Caco-2 (cell line): ENCODE data around the gene SINHCAF. TPM values are rescaled to one million over a fixed set of nuclear protein-coding genes. Genes with fewer than 3 reads are reported as not detected.

Experiments
- BruUV-seq: library from RNA; stranded (reverse); fragments of 400-500 nt; replicated peaks from 2 replicates; lab custom pipeline; 2021; lab: Mats Ljungman, UMichigan
- CTCF ChIA-PET: fragments of 300-600 bp; sonication (Branson Sonifier 250); formaldehyde crosslinking; loops from one replicate; lab custom pipeline; 2022; ENCODE audit warnings: antibody characterized with exemption; lab: Charles Lee
- POLR2A ChIA-PET: fragments of 300-600 bp; sonication (Branson Sonifier 250); formaldehyde crosslinking; loops from one replicate; lab custom pipeline; 2022; ENCODE audit warnings: antibody characterized with exemption; lab: Charles Lee
- DNase-seq, 2 experiments: peaks; one replicate each; pipeline versions ENCODE4 v3.0.0 to v3.0.0-alpha.2; 2020 to 2022
- H3K27me3 ChIP-seq: replicated peaks from 2 replicates; pipeline ENCODE4 v1.6.0; 2011; ENCODE audit warnings: low read length; ENCODE audit not compliant: control insufficient read depth, insufficient read depth
- H3K36me3 ChIP-seq: 2 replicates; pipeline ENCODE4 v1.5.1; 2011; ENCODE audit warnings: low read length; ENCODE audit not compliant: control insufficient read depth, insufficient read depth
- H3K4me1 ChIP-seq: fragments of 250-450 bp; sonication (Bioruptor Pico); 2 replicates; pipeline ENCODE4 v1.5.1; 2020; ENCODE audit warnings: mild to moderate bottlenecking
- H3K4me3 ChIP-seq: 2 replicates; pipeline ENCODE4 v1.5.1; 2011; ENCODE audit warnings: low read depth, mild to moderate bottlenecking, control low read depth, low read length
- H3K9me3 ChIP-seq: fragments of 250-450 bp; sonication (Bioruptor Pico); 2 replicates; pipeline ENCODE4 v1.5.1; 2020; ENCODE audit warnings: mild to moderate bottlenecking, moderate library complexity
- H3K27ac Mint-ChIP-seq: one replicate; pipeline ENCODE4 v1.8.0; 2022; ENCODE audit warnings: mixed read lengths; ENCODE audit not compliant: unreplicated experiment
- H3K27me3 Mint-ChIP-seq: one replicate; pipeline ENCODE4 v1.8.0; 2022; ENCODE audit warnings: mixed read lengths; ENCODE audit not compliant: insufficient read depth, unreplicated experiment
- H3K36me3 Mint-ChIP-seq: one replicate; pipeline ENCODE4 v1.8.0; 2022; ENCODE audit warnings: mild to moderate bottlenecking, mixed read lengths; ENCODE audit not compliant: insufficient read depth, unreplicated experiment
- H3K4me1 Mint-ChIP-seq: one replicate; pipeline ENCODE4 v1.8.0; 2022; ENCODE audit warnings: low read depth, mixed read lengths; ENCODE audit not compliant: unreplicated experiment
- H3K4me3 Mint-ChIP-seq: one replicate; pipeline ENCODE4 v1.8.0; 2022; ENCODE audit warnings: mild to moderate bottlenecking, moderate library complexity, mixed read lengths; ENCODE audit not compliant: unreplicated experiment
- H3K9me3 Mint-ChIP-seq: one replicate; pipeline ENCODE4 v1.8.0; 2022; ENCODE audit warnings: mixed read lengths; ENCODE audit not compliant: unreplicated experiment
- intact Hi-C: fragments of 100-400 bp; cut with micrococcal nuclease; formaldehyde crosslinking; loops from one replicate; pipeline ENCODE4 v1.10.0; 2022; ENCODE audit not compliant: unreplicated experiment
- total RNA-seq: library from RNA; stranded (reverse); gene quantifications from 2 replicates; pipeline ENCODE4 v1.2.3, GENCODE V29; 2022
- TF ChIP-seq, protein P1 (sequence below), 2 experiments: fragments of 200-600 bp in 1 of 2; IDR thresholded peaks; 1 replicate in 1 of 2; 2 replicates in 1 of 2; pipeline versions ENCODE4 v1.5.1 to v1.8.0; 2011 to 2022; ENCODE audit warnings: antibody characterized with exemption in 1 of 2, control low read depth in 1 of 2, inconsistent platforms in 1 of 2, low read depth in 1 of 2, low read length in 1 of 2, mild to moderate bottlenecking in 1 of 2, moderate library complexity in 1 of 2; ENCODE audit not compliant: insufficient read depth in 1 of 2, severe bottlenecking in 1 of 2, unreplicated experiment in 1 of 2

The SINHCAF gene
- total RNA-seq, 1 experiment from 2014 or later: 319 TPM

DNA sequence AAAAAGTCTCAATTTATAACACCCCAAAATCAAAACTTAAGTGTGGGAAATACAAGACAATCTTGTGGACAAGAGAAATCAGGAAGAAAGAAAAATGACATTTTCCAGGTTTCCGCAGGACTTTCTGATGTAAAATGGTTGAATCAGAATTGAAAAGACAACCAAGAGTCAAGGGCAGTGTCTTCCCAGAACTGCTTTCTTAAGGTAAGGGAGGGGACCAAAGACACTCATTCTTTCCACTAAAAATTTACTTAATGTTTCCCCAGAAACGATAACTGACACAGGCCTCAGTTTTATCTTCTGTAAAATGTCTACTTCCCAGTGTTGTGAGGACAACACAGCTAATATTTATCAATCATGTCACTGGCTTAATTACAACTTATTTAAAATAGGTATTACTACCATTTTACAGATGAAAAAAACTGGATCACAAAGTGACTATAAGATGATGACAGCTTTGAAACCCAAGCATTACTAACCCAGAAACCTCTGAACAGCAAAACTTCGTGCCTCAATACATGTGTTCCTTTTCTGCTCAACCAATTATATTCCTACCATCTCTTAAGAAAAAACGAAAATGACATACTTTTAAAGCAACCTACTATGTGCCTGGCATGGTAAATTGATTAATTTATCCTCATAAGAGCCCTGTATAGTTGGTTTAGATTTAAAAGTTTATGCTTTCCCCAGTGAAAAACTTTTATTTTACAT lies 4.6 kb downstream of the SINHCAF start:
- Mint-ChIP-seq H3K4me1 (peaks cover 37% of the 10 kb centered on the region), H3K9me3 (no peaks in the 10 kb centered on the region), H3K27ac (no peak overlapping the region), H3K4me3 (peak overlapping the region; percentile 23), H3K27me3 (no peaks in the 10 kb centered on the region), H3K36me3 (peaks cover 41% of the 10 kb centered on the region)
- ChIA-PET POLR2A (interaction anchor here (1.1 kb wide), 1 partner anchor 47 kb away, joined by 4 read pairs; no protein-coding TSS in a partner anchor), CTCF (interaction anchor here (0.7 kb wide), 1 partner anchor 49 kb away, joined by 3 read pairs; no protein-coding TSS in a partner anchor)
- no peak overlapping the region for H3K4me3 ChIP-seq
- intact Hi-C loops: no loop called here
- H3K27me3 ChIP-seq: no peaks in the 10 kb centered on the region
- TF ChIP-seq, protein P1, sequence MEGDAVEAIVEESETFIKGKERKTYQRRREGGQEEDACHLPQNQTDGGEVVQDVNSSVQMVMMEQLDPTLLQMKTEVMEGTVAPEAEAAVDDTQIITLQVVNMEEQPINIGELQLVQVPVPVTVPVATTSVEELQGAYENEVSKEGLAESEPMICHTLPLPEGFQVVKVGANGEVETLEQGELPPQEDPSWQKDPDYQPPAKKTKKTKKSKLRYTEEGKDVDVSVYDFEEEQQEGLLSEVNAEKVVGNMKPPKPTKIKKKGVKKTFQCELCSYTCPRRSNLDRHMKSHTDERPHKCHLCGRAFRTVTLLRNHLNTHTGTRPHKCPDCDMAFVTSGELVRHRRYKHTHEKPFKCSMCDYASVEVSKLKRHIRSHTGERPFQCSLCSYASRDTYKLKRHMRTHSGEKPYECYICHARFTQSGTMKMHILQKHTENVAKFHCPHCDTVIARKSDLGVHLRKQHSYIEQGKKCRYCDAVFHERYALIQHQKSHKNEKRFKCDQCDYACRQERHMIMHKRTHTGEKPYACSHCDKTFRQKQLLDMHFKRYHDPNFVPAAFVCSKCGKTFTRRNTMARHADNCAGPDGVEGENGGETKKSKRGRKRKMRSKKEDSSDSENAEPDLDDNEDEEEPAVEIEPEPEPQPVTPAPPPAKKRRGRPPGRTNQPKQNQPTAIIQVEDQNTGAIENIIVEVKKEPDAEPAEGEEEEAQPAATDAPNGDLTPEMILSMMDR (IDR thresholded peaks at IDR 0.05; ENCODE audit: insufficient read depth in 1 of 2, low read depth in 1 of 2, low read length in 1 of 2, severe bottlenecking in 1 of 2, unreplicated experiment in 1 of 2): no peak
- BruUV-seq: no TSS peak
- no peaks in the 10 kb centered on the region for H3K9me3 ChIP-seq
- H3K4me1 ChIP-seq: peaks cover 70% of the 10 kb centered on the region
- no peak for DNase-seq
- H3K36me3 ChIP-seq: peaks cover 1% of the 10 kb centered on the region; the same call in 1 of the 2 replicates

DNA sequence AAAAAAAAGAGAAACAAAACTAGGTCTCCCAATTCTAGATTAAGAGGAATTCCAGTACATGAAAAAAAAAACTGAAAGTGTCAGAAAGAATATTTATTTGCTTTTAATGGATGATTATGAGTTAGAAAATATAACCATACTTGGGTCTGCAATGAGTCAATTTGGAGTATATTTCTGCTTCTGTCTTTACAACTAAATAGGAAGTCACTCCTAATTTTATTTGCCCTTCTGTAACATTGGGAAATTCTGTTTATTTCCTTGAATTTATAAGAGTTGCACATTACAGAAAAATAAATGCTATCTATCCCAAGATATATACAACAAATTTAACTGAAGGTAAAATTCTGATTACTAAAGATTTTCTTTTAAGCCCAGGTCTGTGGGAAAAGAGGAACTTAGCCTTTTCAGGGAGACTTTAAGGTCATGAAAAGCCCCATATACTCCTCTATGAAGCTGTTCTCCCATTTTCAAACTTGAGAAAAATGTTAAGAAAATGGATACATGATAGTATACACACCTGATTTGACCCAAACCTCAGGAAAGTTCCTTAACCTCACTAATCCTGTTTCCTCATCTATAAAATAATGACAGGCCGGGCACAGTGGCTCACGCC lies 7.2 kb downstream of the SINHCAF start:
- Mint-ChIP-seq H3K4me3 (no peak overlapping the region), H3K4me1 (peaks cover 44% of the 10 kb centered on the region), H3K27me3 (no peaks in the 10 kb centered on the region), H3K9me3 (no peaks in the 10 kb centered on the region), H3K36me3 (peaks cover 31% of the 10 kb centered on the region), H3K27ac (no peak overlapping the region)
- Histone ChIP-seq H3K36me3 (no peaks in the 10 kb centered on the region), H3K27me3 (no peaks in the 10 kb centered on the region), H3K4me3 (no peak overlapping the region), H3K9me3 (no peaks in the 10 kb centered on the region), H3K4me1 (peaks cover 88% of the 10 kb centered on the region)
- intact Hi-C loops: no loop called here
- DNase-seq: no peak
- no TSS peak for BruUV-seq
- CTCF ChIA-PET: no interaction called here
- TF ChIP-seq, protein P1 (IDR thresholded peaks at IDR 0.05; ENCODE audit: insufficient read depth in 1 of 2, low read depth in 1 of 2, low read length in 1 of 2, severe bottlenecking in 1 of 2, unreplicated experiment in 1 of 2): no peak
- POLR2A ChIA-PET: no interaction called here

DNA sequence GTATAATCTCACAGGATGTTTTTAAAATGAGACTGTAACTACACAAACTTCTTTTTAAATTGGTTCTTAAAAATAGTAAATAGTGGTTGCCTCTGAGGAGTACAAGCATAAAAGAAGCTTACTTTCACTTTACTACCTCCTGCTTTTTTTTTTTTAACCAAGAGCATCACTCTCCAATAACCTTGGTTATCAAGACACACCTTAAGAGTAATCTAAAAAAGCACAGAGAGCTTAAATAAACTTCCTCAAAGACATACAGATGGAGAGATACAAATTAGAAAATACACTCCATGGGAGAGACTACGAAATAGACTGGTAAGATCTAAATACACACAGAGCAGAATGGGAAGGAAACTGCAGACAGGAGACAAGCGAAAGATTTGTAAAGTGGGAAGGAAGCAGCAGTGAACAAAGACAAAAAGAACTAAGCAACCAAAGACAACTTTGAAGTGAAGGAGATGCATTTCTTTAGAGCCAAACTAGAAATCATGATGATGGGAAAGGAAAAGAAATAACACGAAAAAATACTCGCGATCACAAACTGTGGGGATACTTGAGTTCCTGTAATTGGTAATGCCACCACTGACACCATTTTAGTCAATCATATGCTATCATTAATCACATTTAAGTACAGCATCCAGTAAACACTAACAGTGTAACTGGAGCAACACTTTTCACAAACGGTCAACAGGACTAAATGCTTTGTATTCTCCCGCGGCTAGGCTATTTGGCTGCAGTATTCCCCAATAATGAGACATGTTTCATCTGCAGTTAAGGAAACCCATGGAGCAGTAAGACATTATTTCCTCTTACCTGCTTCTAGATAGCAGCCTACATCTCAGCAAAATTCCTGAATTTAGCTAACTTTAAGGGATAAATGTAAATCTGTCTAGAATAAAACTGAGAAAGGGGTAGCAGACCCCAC lies 8.2 kb downstream of the SINHCAF start:
- H3K9me3 ChIP-seq: no peaks in the 10 kb centered on the region
- H3K27me3 ChIP-seq: no peaks in the 10 kb centered on the region
- TF ChIP-seq, protein P1 (IDR thresholded peaks at IDR 0.05; ENCODE audit: insufficient read depth in 1 of 2, low read depth in 1 of 2, low read length in 1 of 2, severe bottlenecking in 1 of 2, unreplicated experiment in 1 of 2): no peak
- H3K4me3 ChIP-seq: no peak overlapping the region
- Mint-ChIP-seq H3K4me1 (peaks cover 39% of the 10 kb centered on the region), H3K4me3 (peak overlapping the region; percentile 25), H3K36me3 (peaks cover 32% of the 10 kb centered on the region), H3K9me3 (no peaks in the 10 kb centered on the region), H3K27me3 (no peaks in the 10 kb centered on the region), H3K27ac (peak overlapping the region; percentile 2)
- ChIA-PET CTCF (no interaction called here), POLR2A (no interaction called here)
- no peaks in the 10 kb centered on the region for H3K36me3 ChIP-seq
- DNase-seq: no peak
- intact Hi-C loops: no loop called here
- no TSS peak for BruUV-seq
- peaks cover 81% of the 10 kb centered on the region for H3K4me1 ChIP-seq
